Measurements from ENCODE around the gene SIM2.

The SIM2 gene

GRCh38 chr21:36717976-36718375 is 19.1 kb downstream of the SIM2 start:
- no peak for DNase-seq

- DNase-seq: no peak
Measured at GRCh38 chr21:36718951-36719501, 20.1 kb downstream of the SIM2 start.

GRCh38 chr21:36719614-36720013 is 20.7 kb downstream of the SIM2 start:
- DNase-seq: no peak

- no peak for DNase-seq
Measured at GRCh38 chr21:36721817-36722216, 22.9 kb downstream of the SIM2 start.

- DNase-seq: no peak
Measured at GRCh38 chr21:36722370-36723368, 23.8 kb downstream of the SIM2 start.

GRCh38 chr21:36723371-36723881 is 24.5 kb downstream of the SIM2 start:
- no peak for DNase-seq

GRCh38 chr21:36724660-36725059 is 25.7 kb downstream of the SIM2 start:
- no peak for DNase-seq

- DNase-seq: no peak
Measured at GRCh38 chr21:36725793-36726386, 27.0 kb downstream of the SIM2 start.

- DNase-seq: no peak
Measured at GRCh38 chr21:36727866-36728265, 29.0 kb downstream of the SIM2 start.

- DNase-seq: no peak
Measured at GRCh38 chr21:36728371-36729111, 29.6 kb downstream of the SIM2 start.

- DNase-seq: no peak
Measured at GRCh38 chr21:36729310-36729970, 30.5 kb downstream of the SIM2 start.

- no peak for DNase-seq
Measured at GRCh38 chr21:36730291-36731281, 31.7 kb downstream of the SIM2 start.

- DNase-seq: no peak
Measured at GRCh38 chr21:36732217-36732616, 33.3 kb downstream of the SIM2 start.

GRCh38 chr21:36732761-36733160 is 33.8 kb downstream of the SIM2 start:
- no peak for DNase-seq

GRCh38 chr21:36733857-36734256 is 34.9 kb downstream of the SIM2 start:
- DNase-seq: no peak

- DNase-seq: no peak
Measured at GRCh38 chr21:36734367-36735200, 35.7 kb downstream of the SIM2 start.

GRCh38 chr21:36735201-36735515 is 36.2 kb downstream of the SIM2 start:
- no peak for DNase-seq

GRCh38 chr21:36735724-36736320 is 36.9 kb downstream of the SIM2 start:
- no peak for DNase-seq

GRCh38 chr21:36738489-36739126 is 39.7 kb downstream of the SIM2 start:
- no peak for DNase-seq

Measured in femur (tissue), 1 donor.